ENCODE data around the gene TLK1. TPM values are rescaled to one million over a fixed set of nuclear protein-coding genes. Genes with fewer than 3 reads are reported as not detected.

Gene TLK1
- total and polyA plus RNA-seq, 9 of the 15 experiments (the other 6 are each of a cell fraction or from before 2014, with no cell fraction given): 20.2 to 101 (median 40.5) TPM

- H3K4me1 ChIP-seq (replicated peaks in 1 of 2; ENCODE audit: control insufficient read depth in 2 of 2, insufficient read depth in 2 of 2, low read length in 2 of 2): peaks cover 6 to 11% of the 10 kb centered on the region in 2 experiments; a peak in 4 of 5 replicates
- H3K36me3 ChIP-seq (ENCODE audit: control insufficient read depth, insufficient read depth, low read length): peaks cover 69% of the 10 kb centered on the region
- FAIRE-seq: no peak
- ATAC-seq: no peak
- DNase-seq (ENCODE audit: extremely low read depth in 1 of 4, low spot score in 3 of 4): no peak
- no peak overlapping the region for H3K9ac ChIP-seq (ENCODE audit: insufficient read depth in 1 of 2, low read depth in 2 of 2, low read length in 2 of 2)
- no peak overlapping the region for H3K4me2 ChIP-seq (ENCODE audit: insufficient read depth, low read length)
- in situ Hi-C loops (cut with MboI) (no loop called here), intact Hi-C loops (cut with micrococcal nuclease) (no loop called here)
- POLR2A ChIA-PET: no interaction called here
- CTCF ChIA-PET (ENCODE audit: low intra/inter-chr PET ratio): interaction anchor here (0.7 kb wide), 1 partner anchor 342 kb away, joined by 3 read pairs; no protein-coding TSS in a partner anchor
- 0 out of 3 replicates have a peak, but pooled peaks cover 7% of the 10 kb centered on the region for H3K79me2 ChIP-seq (ENCODE audit: control insufficient read depth, insufficient read depth, low read length)
- H3K9me1 ChIP-seq (ENCODE audit: control insufficient read depth, insufficient read depth, low read length): no peaks in the 10 kb centered on the region
- no peak overlapping the region for H3K4me3 ChIP-seq
- no peaks in the 10 kb centered on the region for H3K9me3 ChIP-seq (replicated peaks; ENCODE audit: control insufficient read depth, insufficient read depth, low read depth, low read length)
- no TSS peak for BruUV-seq (replicated peaks)
- TF ChIP-seq E2F3 (CRISPR knock-in tag; IDR thresholded peaks at IDR 0.05) (no peak), ZNF3 (CRISPR knock-in tag; IDR thresholded peaks at IDR 0.05) (no peak), KDM2B (CRISPR knock-in tag; IDR thresholded peaks at IDR 0.05) (no peak), TEAD1 (CRISPR knock-in tag; IDR thresholded peaks at IDR 0.05) (no peak)
- TF ChIP-seq, protein P1, sequence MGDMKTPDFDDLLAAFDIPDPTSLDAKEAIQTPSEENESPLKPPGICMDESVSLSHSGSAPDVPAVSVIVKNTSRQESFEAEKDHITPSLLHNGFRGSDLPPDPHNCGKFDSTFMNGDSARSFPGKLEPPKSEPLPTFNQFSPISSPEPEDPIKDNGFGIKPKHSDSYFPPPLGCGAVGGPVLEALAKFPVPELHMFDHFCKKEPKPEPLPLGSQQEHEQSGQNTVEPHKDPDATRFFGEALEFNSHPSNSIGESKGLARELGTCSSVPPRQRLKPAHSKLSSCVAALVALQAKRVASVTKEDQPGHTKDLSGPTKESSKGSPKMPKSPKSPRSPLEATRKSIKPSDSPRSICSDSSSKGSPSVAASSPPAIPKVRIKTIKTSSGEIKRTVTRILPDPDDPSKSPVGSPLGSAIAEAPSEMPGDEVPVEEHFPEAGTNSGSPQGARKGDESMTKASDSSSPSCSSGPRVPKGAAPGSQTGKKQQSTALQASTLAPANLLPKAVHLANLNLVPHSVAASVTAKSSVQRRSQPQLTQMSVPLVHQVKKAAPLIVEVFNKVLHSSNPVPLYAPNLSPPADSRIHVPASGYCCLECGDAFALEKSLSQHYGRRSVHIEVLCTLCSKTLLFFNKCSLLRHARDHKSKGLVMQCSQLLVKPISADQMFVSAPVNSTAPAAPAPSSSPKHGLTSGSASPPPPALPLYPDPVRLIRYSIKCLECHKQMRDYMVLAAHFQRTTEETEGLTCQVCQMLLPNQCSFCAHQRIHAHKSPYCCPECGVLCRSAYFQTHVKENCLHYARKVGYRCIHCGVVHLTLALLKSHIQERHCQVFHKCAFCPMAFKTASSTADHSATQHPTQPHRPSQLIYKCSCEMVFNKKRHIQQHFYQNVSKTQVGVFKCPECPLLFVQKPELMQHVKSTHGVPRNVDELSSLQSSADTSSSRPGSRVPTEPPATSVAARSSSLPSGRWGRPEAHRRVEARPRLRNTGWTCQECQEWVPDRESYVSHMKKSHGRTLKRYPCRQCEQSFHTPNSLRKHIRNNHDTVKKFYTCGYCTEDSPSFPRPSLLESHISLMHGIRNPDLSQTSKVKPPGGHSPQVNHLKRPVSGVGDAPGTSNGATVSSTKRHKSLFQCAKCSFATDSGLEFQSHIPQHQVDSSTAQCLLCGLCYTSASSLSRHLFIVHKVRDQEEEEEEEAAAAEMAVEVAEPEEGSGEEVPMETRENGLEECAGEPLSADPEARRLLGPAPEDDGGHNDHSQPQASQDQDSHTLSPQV (IDR thresholded peaks at IDR 0.05): no peak
- TF ChIP-seq, protein P2, sequence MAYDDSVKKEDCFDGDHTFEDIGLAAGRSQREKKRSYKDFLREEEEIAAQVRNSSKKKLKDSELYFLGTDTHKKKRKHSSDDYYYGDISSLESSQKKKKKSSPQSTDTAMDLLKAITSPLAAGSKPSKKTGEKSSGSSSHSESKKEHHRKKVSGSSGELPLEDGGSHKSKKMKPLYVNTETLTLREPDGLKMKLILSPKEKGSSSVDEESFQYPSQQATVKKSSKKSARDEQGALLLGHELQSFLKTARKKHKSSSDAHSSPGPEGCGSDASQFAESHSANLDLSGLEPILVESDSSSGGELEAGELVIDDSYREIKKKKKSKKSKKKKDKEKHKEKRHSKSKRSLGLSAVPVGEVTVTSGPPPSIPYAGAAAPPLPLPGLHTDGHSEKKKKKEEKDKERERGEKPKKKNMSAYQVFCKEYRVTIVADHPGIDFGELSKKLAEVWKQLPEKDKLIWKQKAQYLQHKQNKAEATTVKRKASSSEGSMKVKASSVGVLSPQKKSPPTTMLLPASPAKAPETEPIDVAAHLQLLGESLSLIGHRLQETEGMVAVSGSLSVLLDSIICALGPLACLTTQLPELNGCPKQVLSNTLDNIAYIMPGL (CRISPR knock-in tag; IDR thresholded peaks at IDR 0.05): no peak
- TF ChIP-seq, protein P3, sequence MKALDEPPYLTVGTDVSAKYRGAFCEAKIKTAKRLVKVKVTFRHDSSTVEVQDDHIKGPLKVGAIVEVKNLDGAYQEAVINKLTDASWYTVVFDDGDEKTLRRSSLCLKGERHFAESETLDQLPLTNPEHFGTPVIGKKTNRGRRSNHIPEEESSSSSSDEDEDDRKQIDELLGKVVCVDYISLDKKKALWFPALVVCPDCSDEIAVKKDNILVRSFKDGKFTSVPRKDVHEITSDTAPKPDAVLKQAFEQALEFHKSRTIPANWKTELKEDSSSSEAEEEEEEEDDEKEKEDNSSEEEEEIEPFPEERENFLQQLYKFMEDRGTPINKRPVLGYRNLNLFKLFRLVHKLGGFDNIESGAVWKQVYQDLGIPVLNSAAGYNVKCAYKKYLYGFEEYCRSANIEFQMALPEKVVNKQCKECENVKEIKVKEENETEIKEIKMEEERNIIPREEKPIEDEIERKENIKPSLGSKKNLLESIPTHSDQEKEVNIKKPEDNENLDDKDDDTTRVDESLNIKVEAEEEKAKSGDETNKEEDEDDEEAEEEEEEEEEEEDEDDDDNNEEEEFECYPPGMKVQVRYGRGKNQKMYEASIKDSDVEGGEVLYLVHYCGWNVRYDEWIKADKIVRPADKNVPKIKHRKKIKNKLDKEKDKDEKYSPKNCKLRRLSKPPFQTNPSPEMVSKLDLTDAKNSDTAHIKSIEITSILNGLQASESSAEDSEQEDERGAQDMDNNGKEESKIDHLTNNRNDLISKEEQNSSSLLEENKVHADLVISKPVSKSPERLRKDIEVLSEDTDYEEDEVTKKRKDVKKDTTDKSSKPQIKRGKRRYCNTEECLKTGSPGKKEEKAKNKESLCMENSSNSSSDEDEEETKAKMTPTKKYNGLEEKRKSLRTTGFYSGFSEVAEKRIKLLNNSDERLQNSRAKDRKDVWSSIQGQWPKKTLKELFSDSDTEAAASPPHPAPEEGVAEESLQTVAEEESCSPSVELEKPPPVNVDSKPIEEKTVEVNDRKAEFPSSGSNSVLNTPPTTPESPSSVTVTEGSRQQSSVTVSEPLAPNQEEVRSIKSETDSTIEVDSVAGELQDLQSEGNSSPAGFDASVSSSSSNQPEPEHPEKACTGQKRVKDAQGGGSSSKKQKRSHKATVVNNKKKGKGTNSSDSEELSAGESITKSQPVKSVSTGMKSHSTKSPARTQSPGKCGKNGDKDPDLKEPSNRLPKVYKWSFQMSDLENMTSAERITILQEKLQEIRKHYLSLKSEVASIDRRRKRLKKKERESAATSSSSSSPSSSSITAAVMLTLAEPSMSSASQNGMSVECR (CRISPR knock-in tag; IDR thresholded peaks at IDR 0.05): no peak
- no peaks in the 10 kb centered on the region for H3K27me3 ChIP-seq (ENCODE audit: control insufficient read depth in 2 of 2, insufficient read depth in 2 of 2, low read length in 2 of 2)
- no peaks in the 10 kb centered on the region for H4K20me1 ChIP-seq (replicated peaks; ENCODE audit: control insufficient read depth, insufficient read depth, low read length)
- WGBS (ENCODE audit: insufficient coverage, low coverage, missing lambda C conversion rate): 92% methylated on average over 1 of the region's 1 CpG
- H2AFZ ChIP-seq (ENCODE audit: low read depth, low read length): no peak overlapping the region
- no peak overlapping the region for H3K27ac ChIP-seq (ENCODE audit: extremely low read depth, low read depth, low read length)
These were observed 146.8 kb downstream of the TLK1 start for GRCh38 chr2:171013851-171014250.

All from K562 (cell line).